Chondrocyte (in vitro differentiated cells): Measurements from ENCODE around the gene IGFBP4. TPM values are rescaled to one million over a fixed set of nuclear protein-coding genes. Genes with fewer than 3 reads are reported as not detected.

Experiments
- DNase-seq: peaks from one replicate; pipeline ENCODE4 v3.0.0; 2021; ENCODE audit warnings: mixed read lengths, low spot score
- H3K27ac Mint-ChIP-seq: one replicate; pipeline ENCODE4 v1.8.0; 2021; ENCODE audit warnings: mild to moderate bottlenecking, moderate library complexity, mixed read lengths; ENCODE audit not compliant: unreplicated experiment
- H3K27me3 Mint-ChIP-seq: 2 replicates; pipeline ENCODE4 v1.8.0; 2021; ENCODE audit warnings: low read depth, mixed read lengths
- H3K36me3 Mint-ChIP-seq: 2 replicates; pipeline ENCODE4 v1.8.0; 2021; ENCODE audit warnings: low read depth, mixed read lengths
- H3K4me1 Mint-ChIP-seq: 2 replicates; pipeline ENCODE4 v1.8.0; 2021; ENCODE audit warnings: low read depth, mild to moderate bottlenecking, mixed read lengths
- H3K4me3 Mint-ChIP-seq: one replicate; pipeline ENCODE4 v1.8.0; 2021; ENCODE audit warnings: mild to moderate bottlenecking, moderate library complexity, mixed read lengths; ENCODE audit not compliant: unreplicated experiment
- H3K9me3 Mint-ChIP-seq: 2 replicates; pipeline ENCODE4 v1.8.0; 2021; ENCODE audit warnings: low read depth, mixed read lengths
- CTCF ChIP-seq: fragments of 200-600 bp; sonication (generic); IDR thresholded peaks from 2 replicates; pipeline ENCODE4 v1.5.0; 2021; ENCODE audit warnings: antibody characterized with exemption, mild to moderate bottlenecking, moderate library complexity
- total RNA-seq: library from RNA; stranded (reverse); gene quantifications from 3 replicates; pipeline ENCODE4 v1.2.1, GENCODE V29; 2021

IGFBP4 gene
- total RNA-seq, 1 donor from 2014 or later = 496 TPM

GRCh38 chr17:40490982-40491381 is 47.7 kb downstream of the IGFBP4 start:
- H3K36me3 Mint-ChIP-seq = no peaks in the 10 kb centered on the region
- H3K4me1 Mint-ChIP-seq = peaks cover 39% of the 10 kb centered on the region
- no peak for DNase-seq
- peak overlapping the region; percentile 52 for H3K27ac Mint-ChIP-seq
- no peak overlapping the region for H3K4me3 Mint-ChIP-seq
- H3K27me3 Mint-ChIP-seq = no peaks in the 10 kb centered on the region
- TF ChIP-seq CTCF = no peak
- H3K9me3 Mint-ChIP-seq = no peaks in the 10 kb centered on the region

GRCh38 chr17:40491486-40491885 is 48.2 kb downstream of the IGFBP4 start:
- no peak for TF ChIP-seq CTCF
- no peak overlapping the region for H3K27ac Mint-ChIP-seq
- H3K9me3 Mint-ChIP-seq = no peaks in the 10 kb centered on the region
- H3K4me1 Mint-ChIP-seq = peaks cover 34% of the 10 kb centered on the region
- H3K27me3 Mint-ChIP-seq = no peaks in the 10 kb centered on the region
- no peak overlapping the region for H3K4me3 Mint-ChIP-seq
- DNase-seq = no peak
- no peaks in the 10 kb centered on the region for H3K36me3 Mint-ChIP-seq

GRCh38 chr17:40493697-40494096 is 50.4 kb downstream of the IGFBP4 start:
- Mint-ChIP-seq H3K9me3 (no peaks in the 10 kb centered on the region), H3K36me3 (no peaks in the 10 kb centered on the region), H3K27ac (no peak overlapping the region), H3K27me3 (no peaks in the 10 kb centered on the region), H3K4me3 (no peak overlapping the region), H3K4me1 (peaks cover 33% of the 10 kb centered on the region)
- DNase-seq = no peak
- TF ChIP-seq CTCF = no peak

DNA sequence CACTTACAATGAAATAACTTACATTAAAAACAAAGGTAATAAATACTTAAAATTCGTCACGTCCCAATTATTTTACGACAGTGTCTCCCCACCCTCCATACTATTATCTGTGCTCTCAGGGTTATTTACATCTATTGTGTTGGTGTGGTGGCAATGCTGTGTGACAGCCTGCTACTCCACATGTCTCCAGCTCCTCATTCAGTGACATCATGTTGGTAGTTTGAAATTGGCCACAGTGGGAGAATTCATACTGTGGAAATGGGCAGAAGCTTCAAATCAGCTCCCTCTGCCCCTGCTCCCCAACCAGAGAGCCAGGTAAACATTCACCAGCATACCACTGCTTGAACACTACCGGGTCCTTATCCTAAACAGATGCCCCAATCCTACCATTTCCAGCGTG is 51.9 kb downstream of the IGFBP4 start:
- Mint-ChIP-seq H3K9me3 (no peaks in the 10 kb centered on the region), H3K27ac (no peak overlapping the region), H3K4me1 (peaks cover 42% of the 10 kb centered on the region), H3K4me3 (no peak overlapping the region), H3K36me3 (no peaks in the 10 kb centered on the region), H3K27me3 (no peaks in the 10 kb centered on the region)
- TF ChIP-seq CTCF = no peak
- DNase-seq = no peak

GRCh38 chr17:40496170-40496569 is 52.9 kb downstream of the IGFBP4 start:
- no peak for DNase-seq
- H3K36me3 Mint-ChIP-seq = no peaks in the 10 kb centered on the region
- no peak overlapping the region for H3K27ac Mint-ChIP-seq
- H3K4me3 Mint-ChIP-seq = no peak overlapping the region
- no peaks in the 10 kb centered on the region for H3K27me3 Mint-ChIP-seq
- H3K4me1 Mint-ChIP-seq = peaks cover 36% of the 10 kb centered on the region
- no peaks in the 10 kb centered on the region for H3K9me3 Mint-ChIP-seq
- TF ChIP-seq CTCF = no peak
